Hematopoietic multipotent progenitor cell (in vitro differentiated cells): ENCODE measurements around the gene MTHFS. TPM values are rescaled to one million over a fixed set of nuclear protein-coding genes. Genes with fewer than 3 reads are reported as not detected.

Source experiments
- DNase-seq, 3 donors: peaks; one replicate each; pipeline ENCODE4 v3.0.0-alpha.2; 2011 to 2015; ENCODE audit warnings: low read depth in 2 of 3, low spot score in 2 of 3
- small RNA-seq: library from RNA; depleted of rRNA; stranded (forward); fragments of <200 nt; gene quantifications from one replicate; pipeline ENCODE3, GENCODE V24; 2012
- total RNA-seq: library from RNA; depleted of rRNA; stranded (reverse); fragments of >200 nt; gene quantifications from one replicate; pipeline ENCODE4 v1.2.3, GENCODE V29; 2012

MTHFS gene
- total RNA-seq, 1 donor = 20.5 TPM

GRCh38 chr15:79824136-79824701 is 72.6 kb downstream of the MTHFS start:
- DNase-seq = no peak

- DNase-seq = no peak
These were observed 76.0 kb downstream of the MTHFS start for GRCh38 chr15:79820820-79821219.

- no peak for DNase-seq
These were observed 76.6 kb downstream of the MTHFS start for GRCh38 chr15:79820176-79820575.

GRCh38 chr15:79816571-79816970 is 80.2 kb downstream of the MTHFS start:
- DNase-seq = peak in 2 of 3 donors; percentile 41 to 78

- DNase-seq = no peak
These were observed 81.3 kb downstream of the MTHFS start for GRCh38 chr15:79815468-79815867.

- no peak for DNase-seq
These were observed 84.3 kb downstream of the MTHFS start for GRCh38 chr15:79812541-79812940.

GRCh38 chr15:79811406-79812405 is 85.1 kb downstream of the MTHFS start:
- no peak for DNase-seq

GRCh38 chr15:79804838-79805237 is 92.0 kb downstream of the MTHFS start:
- DNase-seq = no peak

- no peak for DNase-seq
These were observed 98.5 kb downstream of the MTHFS start for GRCh38 chr15:79798311-79798710.

Small RNA genes within 50 kb of the gene (small RNA-seq; reads per million reads assigned to genes)
- not detected for gene RNU6-667P

Other genes with a start within 250 kb of the MTHFS start
- gene BCL2A1, start 74.2 kb upstream of the MTHFS start, total RNA-seq = 9.7 TPM
- gene ZFAND6, start 162.7 kb upstream of the MTHFS start, total RNA-seq = 166 TPM